Brain microvascular endothelial cell (primary cell): ENCODE data around the gene TTC16.

Experiments
- DNase-seq: peaks from one replicate; pipeline ENCODE4 v3.0.0-alpha.2; 2020
- H3K27ac ChIP-seq: fragments of 250-450 bp; sonication (Bioruptor Pico); 2 replicates; pipeline ENCODE4 v1.5.1; 2020; ENCODE audit warnings: mild to moderate bottlenecking, moderate library complexity
- H3K27me3 ChIP-seq: fragments of 250-450 bp; sonication (Bioruptor Pico); replicated peaks from 2 replicates; pipeline ENCODE4 v1.5.1; 2020; ENCODE audit warnings: mild to moderate bottlenecking
- H3K36me3 ChIP-seq: fragments of 250-450 bp; sonication (Bioruptor Pico); replicated peaks from 2 replicates; pipeline ENCODE4 v1.5.1; 2020; ENCODE audit warnings: mild to moderate bottlenecking
- H3K4me3 ChIP-seq: 2 replicates; pipeline ENCODE4 v1.5.1; 2011; ENCODE audit warnings: low read depth, mild to moderate bottlenecking, control low read depth, low read length, moderate library complexity
- in situ Hi-C: cut with HindIII; loops from 2 replicates; pipeline ENCODE4 v1.10.0; 2017; ENCODE audit warnings: low sequenced_read_pairs, low pct_ligation_motif_present
- TF ChIP-seq, protein P1 (sequence below): IDR thresholded peaks from 2 replicates; pipeline ENCODE4 v1.5.1; 2011; ENCODE audit warnings: low read depth, mild to moderate bottlenecking, moderate library complexity, low read length, control low read depth, inconsistent platforms; ENCODE audit errors: missing control alignments

The TTC16 gene

GRCh38 chr9:127706836-127707241 is 9.0 kb upstream of the TTC16 start, which contains the start of gene CFAP157:
Gene CFAP157, plus strand, starts transcription at chr9:127706988. Its CDS starts 44 bp downstream, at chr9:127707032.
- Histone ChIP-seq H3K4me3 (no peak within 1 kb of the TSS), H3K36me3 (no peaks in the 10 kb centered on the region), H3K27me3 (no peaks in the 10 kb centered on the region), H3K27ac (no peak within 1 kb of the TSS)
- DNase-seq, result no peak
- in situ Hi-C loops, result no loop called here
- TF ChIP-seq, protein P1, sequence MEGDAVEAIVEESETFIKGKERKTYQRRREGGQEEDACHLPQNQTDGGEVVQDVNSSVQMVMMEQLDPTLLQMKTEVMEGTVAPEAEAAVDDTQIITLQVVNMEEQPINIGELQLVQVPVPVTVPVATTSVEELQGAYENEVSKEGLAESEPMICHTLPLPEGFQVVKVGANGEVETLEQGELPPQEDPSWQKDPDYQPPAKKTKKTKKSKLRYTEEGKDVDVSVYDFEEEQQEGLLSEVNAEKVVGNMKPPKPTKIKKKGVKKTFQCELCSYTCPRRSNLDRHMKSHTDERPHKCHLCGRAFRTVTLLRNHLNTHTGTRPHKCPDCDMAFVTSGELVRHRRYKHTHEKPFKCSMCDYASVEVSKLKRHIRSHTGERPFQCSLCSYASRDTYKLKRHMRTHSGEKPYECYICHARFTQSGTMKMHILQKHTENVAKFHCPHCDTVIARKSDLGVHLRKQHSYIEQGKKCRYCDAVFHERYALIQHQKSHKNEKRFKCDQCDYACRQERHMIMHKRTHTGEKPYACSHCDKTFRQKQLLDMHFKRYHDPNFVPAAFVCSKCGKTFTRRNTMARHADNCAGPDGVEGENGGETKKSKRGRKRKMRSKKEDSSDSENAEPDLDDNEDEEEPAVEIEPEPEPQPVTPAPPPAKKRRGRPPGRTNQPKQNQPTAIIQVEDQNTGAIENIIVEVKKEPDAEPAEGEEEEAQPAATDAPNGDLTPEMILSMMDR, result no peak

- Histone ChIP-seq H3K4me3 (no peak overlapping the region), H3K36me3 (no peaks in the 10 kb centered on the region), H3K27me3 (no peaks in the 10 kb centered on the region), H3K27ac (no peak overlapping the region)
- TF ChIP-seq, protein P1, result no peak
- in situ Hi-C loops, result no loop called here
- no peak for DNase-seq
These were observed 8.1 kb upstream of the TTC16 start for GRCh38 chr9:127707766-127708165.

- Histone ChIP-seq H3K27ac (no peak overlapping the region), H3K27me3 (no peaks in the 10 kb centered on the region), H3K36me3 (no peaks in the 10 kb centered on the region), H3K4me3 (no peak overlapping the region)
- in situ Hi-C loops, result no loop called here
- TF ChIP-seq, protein P1, result no peak
- DNase-seq, result no peak
These were observed 6.8 kb upstream of the TTC16 start for GRCh38 chr9:127708952-127709587.

GRCh38 chr9:127710204-127710783 is 5.6 kb upstream of the TTC16 start:
- H3K27me3 ChIP-seq, result no peaks in the 10 kb centered on the region
- DNase-seq, result no peak
- in situ Hi-C loops, result no loop called here
- no peak overlapping the region for H3K4me3 ChIP-seq
- TF ChIP-seq, protein P1, result no peak
- no peaks in the 10 kb centered on the region for H3K36me3 ChIP-seq
- H3K27ac ChIP-seq, result no peak overlapping the region

DNA sequence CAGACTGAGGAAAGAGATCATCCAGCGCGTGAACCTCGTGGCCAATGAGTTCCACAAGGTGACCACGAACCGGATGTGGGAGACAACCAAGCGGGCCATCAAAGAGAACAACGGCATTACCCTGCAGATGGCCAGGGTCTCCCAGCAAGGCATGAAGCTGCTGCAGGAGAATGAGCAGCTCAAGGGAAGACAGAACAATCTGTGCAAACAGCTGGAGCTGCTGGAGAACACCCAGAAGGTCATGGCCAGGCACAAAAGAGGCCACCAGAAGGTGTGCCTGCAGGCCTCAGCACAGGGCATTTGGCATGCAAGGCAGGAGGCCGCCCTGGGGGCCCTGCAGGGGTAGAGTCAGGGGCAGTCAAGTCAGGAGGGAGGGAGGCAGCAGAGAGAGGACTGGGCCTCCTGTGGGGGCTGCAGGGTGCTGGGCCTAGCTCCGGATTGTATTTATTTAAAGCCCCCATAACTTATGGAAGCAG is 4.6 kb upstream of the TTC16 start:
- Histone ChIP-seq H3K36me3 (no peaks in the 10 kb centered on the region), H3K4me3 (no peak overlapping the region), H3K27me3 (no peaks in the 10 kb centered on the region), H3K27ac (no peak overlapping the region)
- no peak for DNase-seq
- TF ChIP-seq, protein P1, result no peak
- in situ Hi-C loops, result no loop called here
